MM.1S (cell line): Measurements from ENCODE around the gene LORICRIN.

Experiments
- CTCF ChIP-seq: fragments of 300-600 bp; sonication (generic); IDR thresholded peaks from 2 replicates; pipeline ENCODE4 v1.5.1; 2016; ENCODE audit warnings: antibody characterized with exemption, low read length, mixed read lengths
- EZH2 ChIP-seq: fragments of 300-600 bp; sonication (generic); optimal IDR thresholded peaks from 2 replicates; pipeline ENCODE3; 2017; ENCODE audit warnings: low read depth, mild to moderate bottlenecking, antibody characterized with exemption, low read length, mixed read lengths

GRCh38 chr1:153259387-153259786, at the start of gene LORICRIN:
- TF ChIP-seq EZH2: no peak
- TF ChIP-seq CTCF: no peak
